Spleen (tissue), 11 donors: ENCODE results near the gene TLR9. TPM values are rescaled to one million over a fixed set of nuclear protein-coding genes. Genes with fewer than 3 reads are reported as not detected.

Experiments used
- DNase-seq: peaks from one replicate; pipeline ENCODE4 v3.0.0-alpha.2; 2020
- H3K27ac ChIP-seq, 8 donors: fragments of 200-600 bp; sonication (generic) in 7 of 8; 1 replicate in 4 of 8; 2 replicates in 4 of 8; pipeline versions ENCODE4 v1.5.0 to v1.8.0; 2016 to 2021; ENCODE audit warnings: inconsistent platforms in 4 of 8, mild to moderate bottlenecking in 4 of 8, moderate library complexity in 1 of 8
- H3K27me3 ChIP-seq, 7 donors: fragments of 200-600 bp; sonication (generic) in 6 of 7; replicated peaks in 1 of 7; 1 replicate in 4 of 7; 2 replicates in 3 of 7; pipeline versions ENCODE4 v1.5.0 to v1.8.0; 2016 to 2021; ENCODE audit warnings: inconsistent platforms in 3 of 7, mild to moderate bottlenecking in 1 of 7
- H3K36me3 ChIP-seq, 6 donors: fragments of 200-600 bp; sonication (generic) in 5 of 6; 1 replicate in 4 of 6; 2 replicates in 2 of 6; pipeline versions ENCODE4 v1.5.0 to v1.8.0; 2016 to 2021; ENCODE audit warnings: inconsistent platforms in 2 of 6
- H3K4me1 ChIP-seq, 6 donors: fragments of 200-600 bp; sonication (generic) in 5 of 6; 1 replicate in 3 of 6; 2 replicates in 3 of 6; pipeline versions ENCODE4 v1.5.0 to v1.8.0; 2016 to 2021; ENCODE audit warnings: inconsistent platforms in 3 of 6
- H3K4me3 ChIP-seq, 8 donors: fragments of 200-600 bp; sonication (generic) in 7 of 8; 1 replicate in 4 of 8; 2 replicates in 4 of 8; pipeline versions ENCODE4 v1.5.0 to v1.8.0; 2016 to 2021; ENCODE audit warnings: inconsistent platforms in 4 of 8, mild to moderate bottlenecking in 4 of 8, moderate library complexity in 2 of 8
- H3K9me3 ChIP-seq, 8 donors: fragments of 200-600 bp; sonication (generic) in 7 of 8; 1 replicate in 4 of 8; 2 replicates in 4 of 8; pipeline versions ENCODE4 v1.5.0 to v1.8.0; 2016 to 2021; ENCODE audit warnings: inconsistent platforms in 4 of 8
- POLR2A ChIP-seq, 3 donors: fragments of 450-650 bp; IDR thresholded peaks; one replicate each; pipeline ENCODE4 v1.5.1; 2017; ENCODE audit warnings: antibody characterized with exemption in 3 of 3, mild to moderate bottlenecking in 1 of 3
- POLR2AphosphoS5 ChIP-seq, 3 donors: sonication (generic); formaldehyde crosslinking; IDR thresholded peaks; one replicate each; pipeline ENCODE4 v1.5.1; 2017; ENCODE audit warnings: antibody characterized with exemption in 3 of 3
- WGBS, 5 donors: extraction: QIAGEN DNeasy Blood & Tissue Kit in 3 of 5; methylation state at CpG; one replicate each; pipeline versions ENCODE4 v1.1.5 to v1.1.7; 2013 to 2018; 5-methylcytosine and 5-hydroxymethylcytosine counted together
- intact Hi-C: fragments of 100-400 bp; cut with DNase I; formaldehyde crosslinking; loops from one replicate; pipeline ENCODE4 v1.15.0; 2023; ENCODE audit warnings: low total_unique reads
- polyA plus RNA-seq, 3 donors: library from polyadenylated mRNA; stranded (reverse); fragments of 200-250 nt; gene quantifications; one replicate each; pipeline ENCODE4 v1.2.1, GENCODE V29; 2013
- total RNA-seq, 7 donors: library from RNA; depleted of rRNA in 3 of 7; stranded (reverse); fragments of >200 nt in 3 of 7; fragmentation: NEBNext Ultra II Directional in 4 of 7; extraction: Animal tissue kit (Norgen Biotek cat#: 25700) in 4 of 7; gene quantifications; one replicate each; pipeline versions ENCODE4 v1.1.0 to v1.2.1, GENCODE V29; 2016 to 2021
- TF ChIP-seq, protein P1 (sequence below), 11 experiments: fragments of 200-600 bp in 7 of 11; fragments of 450-650 bp in 4 of 11; sonication (generic) in 4 of 11; IDR thresholded peaks in 8 of 11; conservative IDR thresholded peaks in 3 of 11; 1 replicate in 7 of 11; 2 replicates in 4 of 11; pipeline versions ENCODE4 v1.4.0 to v1.8.0; 2016 to 2021; ENCODE audit warnings: antibody characterized with exemption in 11 of 11, inconsistent platforms in 4 of 11, mild to moderate bottlenecking in 1 of 11
- donor health status: healthy with polysubstance abuse.
- donor health status: DM: no; HTN: no; CAD: no; lungs with moderate emphysema.
- donor health status: DM: no; HTN: no; CAD: no.
- donor health status: Bipolar disorder and iron deficiency.
- donor health status: healthy.
- donor health status: DM: no; HTN: no; CAD: no.
- donor health status: DM: yes; HTN: yes; CAD: no.

TLR9 gene
- total and polyA plus RNA-seq, 10 donors: 0.55 to 7.7 (median 3.8) TPM; not detected in 1

DNA sequence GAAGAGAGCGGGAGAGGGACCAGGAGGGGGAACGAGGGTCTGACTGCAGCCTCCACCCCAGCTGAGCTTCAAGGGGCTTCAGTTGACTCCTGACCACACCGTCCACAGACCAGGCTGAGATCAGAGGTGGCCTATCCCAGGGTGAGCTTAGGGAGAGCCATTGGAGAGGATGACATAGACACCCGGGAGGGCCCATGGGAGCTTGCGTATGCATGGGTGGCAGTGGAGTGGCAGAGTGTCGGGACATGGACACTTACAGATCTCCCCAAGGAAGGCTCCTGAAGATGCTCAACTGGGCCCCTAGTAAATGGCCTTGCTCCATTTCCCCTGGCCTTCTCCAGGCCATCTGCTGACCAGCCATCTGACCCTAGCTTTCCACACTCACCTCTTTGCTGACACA is 40.1 kb downstream of the TLR9 start:
- H3K27me3 ChIP-seq: no peaks in the 10 kb centered on the region
- intact Hi-C loops: no loop called here
- WGBS, 5 donors: 72 to 92% (median 86%) methylated on average over 5 to 6 of the region's 6 CpGs
- H3K36me3 ChIP-seq: no peaks in the 10 kb centered on the region
- H3K4me1 ChIP-seq: peaks cover 0 to 52% (median 9%) of the 10 kb centered on the region in 6 donors
- no peak overlapping the region for H3K27ac ChIP-seq
- H3K4me3 ChIP-seq: no peak overlapping the region
- no peaks in the 10 kb centered on the region for H3K9me3 ChIP-seq
- DNase-seq: peak; percentile 24
- TF ChIP-seq, protein P1, sequence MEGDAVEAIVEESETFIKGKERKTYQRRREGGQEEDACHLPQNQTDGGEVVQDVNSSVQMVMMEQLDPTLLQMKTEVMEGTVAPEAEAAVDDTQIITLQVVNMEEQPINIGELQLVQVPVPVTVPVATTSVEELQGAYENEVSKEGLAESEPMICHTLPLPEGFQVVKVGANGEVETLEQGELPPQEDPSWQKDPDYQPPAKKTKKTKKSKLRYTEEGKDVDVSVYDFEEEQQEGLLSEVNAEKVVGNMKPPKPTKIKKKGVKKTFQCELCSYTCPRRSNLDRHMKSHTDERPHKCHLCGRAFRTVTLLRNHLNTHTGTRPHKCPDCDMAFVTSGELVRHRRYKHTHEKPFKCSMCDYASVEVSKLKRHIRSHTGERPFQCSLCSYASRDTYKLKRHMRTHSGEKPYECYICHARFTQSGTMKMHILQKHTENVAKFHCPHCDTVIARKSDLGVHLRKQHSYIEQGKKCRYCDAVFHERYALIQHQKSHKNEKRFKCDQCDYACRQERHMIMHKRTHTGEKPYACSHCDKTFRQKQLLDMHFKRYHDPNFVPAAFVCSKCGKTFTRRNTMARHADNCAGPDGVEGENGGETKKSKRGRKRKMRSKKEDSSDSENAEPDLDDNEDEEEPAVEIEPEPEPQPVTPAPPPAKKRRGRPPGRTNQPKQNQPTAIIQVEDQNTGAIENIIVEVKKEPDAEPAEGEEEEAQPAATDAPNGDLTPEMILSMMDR (IDR thresholded peaks at IDR 0.05 in 8 of 11, conservative IDR thresholded peaks at IDR 0.05 in 3 of 11): no peak
- TF ChIP-seq POLR2AphosphoS5 (IDR thresholded peaks at IDR 0.05) (no peak), POLR2A (IDR thresholded peaks at IDR 0.05) (no peak)

DNA sequence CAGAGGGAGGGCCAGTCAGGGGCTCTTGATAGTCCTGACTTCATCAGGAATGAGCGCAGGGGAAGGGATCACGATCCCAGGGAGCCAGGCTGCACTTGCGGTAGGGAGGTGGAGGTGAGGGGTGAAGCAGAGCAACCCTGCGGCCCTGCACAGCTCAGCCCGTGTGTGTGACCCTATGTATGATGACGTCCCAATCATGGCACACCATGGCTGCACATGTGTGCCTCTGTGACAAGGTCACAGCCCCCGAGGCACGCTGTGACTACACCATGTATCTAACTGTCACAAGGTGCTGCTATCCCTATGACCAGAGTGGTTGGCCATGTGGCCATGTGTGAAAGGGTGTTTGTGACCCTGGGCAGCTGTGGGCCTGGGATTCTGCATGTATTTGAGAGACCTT is 40.8 kb downstream of the TLR9 start:
- no peak overlapping the region for H3K4me3 ChIP-seq
- H3K36me3 ChIP-seq: no peaks in the 10 kb centered on the region
- H3K9me3 ChIP-seq: no peaks in the 10 kb centered on the region
- H3K27ac ChIP-seq: no peak overlapping the region
- DNase-seq: peak; percentile 53
- intact Hi-C loops: no loop called here
- TF ChIP-seq POLR2AphosphoS5 (IDR thresholded peaks at IDR 0.05): no peak
- TF ChIP-seq, protein P1 (IDR thresholded peaks at IDR 0.05 in 8 of 11, conservative IDR thresholded peaks at IDR 0.05 in 3 of 11): no peak
- H3K27me3 ChIP-seq: no peaks in the 10 kb centered on the region
- 85 to 96% (median 88%) methylated on average over 6 to 8 of the region's 8 CpGs for WGBS, 5 donors
- H3K4me1 ChIP-seq: peaks cover 0 to 46% (median 7%) of the 10 kb centered on the region in 6 donors

DNA sequence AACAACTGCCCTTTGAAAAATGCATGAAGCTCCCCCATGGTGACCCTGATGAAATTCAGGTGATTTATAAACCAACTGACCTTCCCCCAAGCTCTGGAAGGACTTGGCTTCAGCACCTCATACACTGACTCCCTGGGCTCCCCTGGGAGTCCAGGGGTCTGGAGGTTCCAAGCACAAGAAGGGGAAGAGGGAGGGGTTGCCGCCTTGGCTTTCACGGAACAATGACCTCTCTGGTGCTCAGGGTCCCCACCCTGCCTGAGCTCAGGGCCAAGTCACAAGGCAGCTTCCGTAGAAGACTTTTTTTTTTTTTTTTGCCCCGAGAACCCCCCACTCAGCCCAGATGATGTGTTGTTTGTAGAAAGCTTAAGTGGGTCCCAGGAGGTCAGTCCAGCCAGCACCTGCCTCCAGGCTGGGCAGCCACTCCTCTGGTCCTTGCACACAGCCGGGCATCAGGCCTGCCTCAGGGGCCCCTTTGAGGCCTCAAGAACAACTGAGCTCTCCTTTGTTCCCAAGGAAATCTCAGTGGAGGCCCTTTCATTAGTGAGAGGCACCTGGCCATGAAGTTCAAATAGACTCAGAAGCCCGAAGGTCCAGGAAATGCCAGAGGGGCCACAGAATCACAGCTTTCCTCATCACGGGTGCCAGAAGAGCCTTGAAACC is 41.5 kb downstream of the TLR9 start:
- peak; percentile 13 for DNase-seq

DNA sequence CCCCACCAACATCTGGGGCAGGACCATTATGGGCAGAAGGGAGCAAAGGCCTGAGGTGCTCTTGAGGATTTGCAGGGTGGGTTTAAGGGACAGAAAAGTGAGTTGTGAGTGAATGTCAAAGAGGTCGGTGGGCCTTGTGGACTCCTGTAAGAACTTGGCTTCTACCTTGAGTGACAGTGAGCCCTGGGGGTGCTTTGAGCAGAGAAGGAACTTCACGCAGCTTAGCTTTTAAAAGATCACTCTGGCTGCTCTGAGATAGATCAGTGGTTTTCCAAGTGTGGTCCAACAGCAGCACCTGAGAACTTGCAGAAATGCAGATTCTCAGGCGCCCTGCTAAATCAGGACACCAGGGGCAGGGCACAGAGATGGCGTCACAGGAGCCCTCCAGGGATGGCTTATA is 42.8 kb downstream of the TLR9 start:
- H3K9me3 ChIP-seq: no peaks in the 10 kb centered on the region
- H3K36me3 ChIP-seq: no peaks in the 10 kb centered on the region
- peaks cover 0 to 37% (median 1%) of the 10 kb centered on the region in 6 donors for H3K4me1 ChIP-seq
- TF ChIP-seq, protein P1 (IDR thresholded peaks at IDR 0.05 in 8 of 11, conservative IDR thresholded peaks at IDR 0.05 in 3 of 11): no peak
- TF ChIP-seq POLR2A (IDR thresholded peaks at IDR 0.05) (no peak), POLR2AphosphoS5 (IDR thresholded peaks at IDR 0.05) (no peak)
- WGBS, 5 donors: 78 to 95% (median 92%) methylated on average over 3 to 4 of the region's 4 CpGs
- H3K4me3 ChIP-seq: no peak overlapping the region
- H3K27me3 ChIP-seq: no peaks in the 10 kb centered on the region
- intact Hi-C loops: no loop called here
- H3K27ac ChIP-seq: peak overlapping the region in 1 of 8 donors; percentile 21
- peak; percentile 29 for DNase-seq

More for the DNA sequence above, 41.5 kb downstream of the TLR9 start:
- TF ChIP-seq, protein P1 (IDR thresholded peaks at IDR 0.05 in 8 of 11, conservative IDR thresholded peaks at IDR 0.05 in 3 of 11): no peak
- TF ChIP-seq POLR2AphosphoS5 (IDR thresholded peaks at IDR 0.05) (no peak), POLR2A (IDR thresholded peaks at IDR 0.05) (no peak)
- WGBS, 5 donors: 68 to 92% (median 80%) methylated on average over 7 of the region's 7 CpGs
- H3K27ac ChIP-seq: no peak overlapping the region
- no peaks in the 10 kb centered on the region for H3K27me3 ChIP-seq
- H3K9me3 ChIP-seq: no peaks in the 10 kb centered on the region
- H3K4me1 ChIP-seq: peaks cover 0 to 38% (median 3%) of the 10 kb centered on the region in 6 donors
- intact Hi-C loops: no loop called here
- H3K36me3 ChIP-seq: no peaks in the 10 kb centered on the region
- H3K4me3 ChIP-seq: no peak overlapping the region
